Inflammatory macrophage treated with lipopolysaccharide for 1 hour (primary cell): ENCODE measurements around the gene DYNLT4.
"Not testable (repeated sequence)": the region's sequence is repeated elsewhere in the genome, so short reads cannot be mapped to it uniquely, and the experiment has no call there.

ENCODE experiments used
- DNase-seq, 2 donors: peaks; one replicate each; pipeline ENCODE4 v3.0.0-alpha.2; 2020 to 2022

Gene DYNLT4

DNA sequence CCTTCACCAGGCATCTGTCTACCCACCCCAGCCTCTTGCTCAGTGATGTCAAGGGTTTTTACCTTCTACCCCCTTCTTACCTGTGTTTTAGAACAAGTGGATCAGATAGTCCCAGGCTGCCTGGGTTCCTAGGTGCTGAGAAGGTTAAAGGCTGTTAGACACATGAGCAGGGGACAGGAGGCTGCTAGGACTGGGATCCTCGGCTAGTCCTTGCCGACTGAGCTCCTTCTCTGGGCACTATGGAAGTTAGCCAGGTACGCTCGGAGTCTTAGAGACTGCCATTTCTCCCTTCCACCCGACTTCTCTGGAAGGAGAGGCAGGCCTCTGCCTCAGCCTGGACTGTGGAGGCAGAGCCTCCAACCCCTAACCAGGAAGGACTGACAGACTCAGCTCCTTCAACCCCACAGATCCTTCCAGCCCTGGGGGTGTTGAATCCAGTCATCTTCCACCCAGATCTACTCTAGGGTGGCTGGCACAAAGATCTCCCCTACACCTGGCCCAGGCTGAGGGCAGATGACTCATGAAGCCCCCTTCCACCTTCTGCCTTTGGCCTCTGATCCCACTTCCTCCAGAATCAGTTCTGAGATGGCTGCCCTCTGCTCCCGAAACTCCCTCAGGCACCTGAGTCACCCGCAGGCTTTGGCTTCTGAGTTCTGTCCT lies at the start of gene DYNLT4:
Gene DYNLT4 (minus strand): TSS at position 648 of the 660 bp plus-strand sequence. CDS start 683 bp downstream, outside the sequence.
- no peak for DNase-seq

GRCh38 chr1:44855742-44856141 lies 48.6 kb upstream of the DYNLT4 start:
- DNase-seq = no peak

DNA sequence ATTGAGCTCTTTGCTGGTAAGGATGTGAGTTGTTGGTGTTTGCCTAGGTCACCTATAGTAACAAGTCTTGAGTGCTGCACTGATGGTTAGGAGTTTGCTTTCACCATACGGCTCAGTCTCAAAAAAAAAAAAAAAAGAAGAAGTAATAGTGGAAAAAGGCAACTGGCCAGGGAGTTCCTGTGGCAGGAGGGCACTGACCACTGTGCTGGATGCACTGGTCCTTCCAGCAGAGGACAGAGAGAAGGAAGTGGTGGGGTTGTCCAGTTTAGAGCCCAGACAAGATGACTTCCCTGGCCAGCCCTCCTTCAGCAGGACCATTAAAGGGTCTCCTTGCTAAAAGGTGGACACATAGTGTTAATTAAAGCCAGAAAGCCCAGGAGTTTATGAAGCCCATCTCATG lies 47.8 kb upstream of the DYNLT4 start:
- no peak for DNase-seq

DNA sequence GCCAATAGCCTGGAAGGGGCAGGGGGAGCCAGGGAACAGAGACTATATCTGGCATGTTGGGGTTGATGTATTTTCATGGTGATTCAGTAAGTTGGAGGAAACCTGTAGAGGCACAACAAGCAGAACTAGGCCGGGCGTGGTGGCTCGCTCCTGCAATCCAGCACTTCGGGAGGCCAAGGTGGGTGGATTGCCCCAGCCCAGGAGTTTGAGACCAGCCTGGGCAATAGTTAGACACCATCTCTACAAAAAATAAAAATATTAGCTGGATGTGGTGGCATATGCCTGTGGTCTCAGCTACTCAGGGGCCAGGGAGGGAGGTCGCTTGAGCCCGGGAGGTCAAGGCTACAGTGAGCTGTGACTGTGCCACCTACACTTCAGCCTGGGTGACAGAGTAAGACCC lies 46.0 kb upstream of the DYNLT4 start:
- no peak for DNase-seq

DNA sequence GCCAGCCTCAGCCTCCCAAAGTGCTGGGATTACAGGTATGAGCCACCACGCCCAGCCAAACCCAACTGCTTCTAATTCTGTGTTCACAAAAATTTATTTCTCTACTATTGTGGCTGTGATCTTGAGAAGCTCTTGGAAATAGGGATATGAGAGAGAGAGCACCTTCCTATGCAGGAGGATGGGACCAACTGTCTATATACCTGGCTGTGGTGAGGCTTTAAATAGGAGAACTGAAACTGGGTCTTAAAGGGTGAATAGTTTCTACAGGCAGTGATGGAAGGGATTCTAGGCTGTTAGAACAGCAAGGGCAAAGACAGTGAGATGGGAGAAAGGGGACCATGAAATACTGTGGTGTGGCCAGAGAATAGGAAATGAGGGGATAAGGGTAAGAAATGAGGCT lies 44.2 kb upstream of the DYNLT4 start:
- DNase-seq = no peak

DNA sequence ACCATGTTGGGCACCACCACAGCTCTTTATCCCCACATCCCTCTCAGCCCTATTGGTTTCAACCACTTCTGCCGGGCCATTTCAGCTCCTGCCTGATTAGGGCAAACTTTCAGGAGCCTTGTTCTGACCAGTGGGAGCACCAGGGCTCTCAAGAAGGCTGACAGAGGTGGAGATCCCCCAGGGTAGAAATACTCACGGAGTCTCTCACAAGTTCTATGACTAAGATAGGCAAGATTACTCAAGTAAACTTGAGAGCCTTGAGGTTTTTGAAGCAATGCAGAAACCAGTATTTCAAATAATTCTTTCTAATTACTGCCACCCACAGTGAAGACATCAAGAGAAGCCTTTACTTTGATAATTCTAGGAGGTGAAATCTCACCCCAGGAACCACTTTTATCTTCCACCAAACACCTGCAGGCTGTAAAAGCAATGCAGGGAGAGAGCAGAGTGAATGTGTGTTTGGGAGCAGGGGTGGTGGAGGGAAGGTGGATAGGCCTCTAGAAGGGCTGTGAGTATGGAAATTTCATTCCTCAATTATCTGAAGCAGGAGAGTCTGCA lies 42.5 kb upstream of the DYNLT4 start:
- peak in 1 of 2 donors; percentile 22 for DNase-seq

- no peak for DNase-seq
Observed at GRCh38 chr1:44848456-44849181, 41.5 kb upstream of the DYNLT4 start.

DNA sequence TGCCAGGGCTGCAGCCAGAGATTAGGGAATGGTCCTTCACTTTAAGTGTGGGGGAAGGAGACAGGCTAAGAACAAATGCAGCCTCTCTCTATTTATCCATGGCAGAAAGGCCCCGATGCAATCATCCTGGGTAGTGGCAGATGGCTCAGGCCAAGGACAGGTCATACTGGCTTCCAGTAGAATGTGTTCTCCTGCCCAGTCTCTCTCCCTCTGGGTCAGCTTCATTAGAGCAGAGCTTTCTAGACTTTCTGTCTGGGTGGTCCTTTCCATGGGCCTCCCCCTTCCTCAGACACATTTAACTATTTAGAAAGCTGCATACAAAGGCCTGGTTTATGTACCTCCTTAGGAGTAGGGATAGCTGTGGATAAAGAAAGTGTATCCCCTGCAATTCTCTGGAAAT lies 40.7 kb upstream of the DYNLT4 start:
- no peak for DNase-seq

GRCh38 chr1:44846985-44847384 lies 39.8 kb upstream of the DYNLT4 start:
- DNase-seq = no peak

- DNase-seq = no peak
Observed at GRCh38 chr1:44842862-44843655, 35.9 kb upstream of the DYNLT4 start, which contains the start of gene PTCH2. Gene PTCH2 (minus strand): TSS chr1:44843253. CDS start chr1:44842932, 321 bp downstream.

DNA sequence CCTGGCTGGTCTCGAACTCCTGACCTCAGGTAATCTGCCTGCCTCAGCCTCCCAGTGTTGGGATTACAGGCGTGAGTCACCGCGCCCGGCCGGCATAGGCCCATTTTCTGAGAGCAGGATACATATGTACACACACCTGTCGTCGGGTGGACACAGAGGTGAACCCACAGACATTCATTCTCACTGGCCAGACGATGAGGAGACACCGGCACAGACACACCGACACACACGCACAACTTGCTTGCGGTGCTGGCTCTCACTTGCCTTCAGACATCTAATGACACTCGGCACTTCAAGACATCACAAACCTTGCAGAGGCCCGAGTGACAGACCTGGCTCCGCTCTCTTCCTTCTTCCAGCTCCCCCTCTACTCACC lies 35.3 kb upstream of the DYNLT4 start:
- no peak for DNase-seq

GRCh38 chr1:44839576-44839975 lies 32.4 kb upstream of the DYNLT4 start:
- DNase-seq = no peak

DNA sequence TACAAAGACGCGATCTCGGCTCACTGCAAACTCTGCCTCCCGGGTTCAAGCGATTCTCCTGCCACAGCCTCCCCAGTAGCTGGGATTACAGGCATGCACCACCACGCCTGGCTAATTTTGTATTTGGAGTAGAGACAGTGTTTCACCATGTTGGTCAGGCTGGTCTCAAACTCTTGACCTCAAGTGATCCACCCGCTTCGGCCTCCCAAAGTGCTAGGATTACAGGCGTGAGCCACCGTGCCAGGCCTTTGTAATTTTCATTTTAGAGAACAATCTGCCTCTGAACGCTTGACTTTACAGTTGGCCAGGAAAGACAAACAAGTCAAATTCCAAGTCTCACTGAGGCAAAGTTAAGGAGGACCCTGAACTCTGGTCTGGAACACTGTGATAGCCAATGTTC lies 31.1 kb upstream of the DYNLT4 start:
- DNase-seq = not testable (repeated sequence)

DNA sequence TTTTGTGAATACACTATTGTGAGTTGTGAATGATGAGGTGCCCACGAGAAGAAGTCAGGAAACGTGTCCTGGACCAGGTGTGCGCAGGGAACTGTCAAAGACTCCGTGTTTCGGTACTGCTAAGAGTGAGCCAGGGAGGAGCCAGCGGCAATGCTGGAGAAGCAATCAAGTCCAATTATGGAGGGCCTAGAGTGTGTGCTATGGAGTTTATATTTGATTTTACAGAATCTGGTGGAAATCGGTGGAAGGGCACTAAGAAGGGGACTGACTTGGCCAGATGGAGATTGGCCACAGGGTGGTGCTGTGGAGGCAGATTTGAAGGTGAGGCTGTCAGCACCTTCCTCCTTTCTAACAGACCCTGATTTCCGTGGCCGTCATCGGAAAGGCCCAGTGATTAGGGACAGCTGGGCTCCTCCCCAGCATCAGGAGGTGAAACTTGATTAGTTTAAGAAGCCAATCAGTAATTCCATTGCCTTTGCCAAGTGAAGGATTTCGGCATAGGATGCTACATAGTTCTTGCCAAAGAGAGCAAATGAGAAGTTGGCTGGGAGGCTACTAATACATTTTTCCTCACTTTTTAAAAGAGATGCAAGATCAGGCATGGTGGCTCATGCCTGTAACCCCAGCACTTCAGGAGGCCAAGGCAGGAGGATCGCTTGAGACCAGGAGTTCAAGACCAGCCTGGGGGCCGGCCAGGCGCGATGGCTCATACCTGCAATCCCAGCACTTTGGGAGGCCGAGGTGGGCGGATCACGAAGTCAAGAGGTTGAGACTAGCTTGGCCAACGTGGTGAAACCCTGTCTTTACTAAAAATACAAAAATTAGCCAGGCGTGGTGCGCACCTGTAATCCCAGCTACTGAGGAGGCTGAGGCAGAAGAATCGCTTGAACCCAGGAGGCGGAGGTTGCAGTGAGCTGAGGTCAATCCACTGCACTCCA lies 28.9 kb upstream of the DYNLT4 start:
- peak; percentile 79 to 93 for DNase-seq

- DNase-seq = no peak
Observed at GRCh38 chr1:44834328-44834727, 27.2 kb upstream of the DYNLT4 start.

DNA sequence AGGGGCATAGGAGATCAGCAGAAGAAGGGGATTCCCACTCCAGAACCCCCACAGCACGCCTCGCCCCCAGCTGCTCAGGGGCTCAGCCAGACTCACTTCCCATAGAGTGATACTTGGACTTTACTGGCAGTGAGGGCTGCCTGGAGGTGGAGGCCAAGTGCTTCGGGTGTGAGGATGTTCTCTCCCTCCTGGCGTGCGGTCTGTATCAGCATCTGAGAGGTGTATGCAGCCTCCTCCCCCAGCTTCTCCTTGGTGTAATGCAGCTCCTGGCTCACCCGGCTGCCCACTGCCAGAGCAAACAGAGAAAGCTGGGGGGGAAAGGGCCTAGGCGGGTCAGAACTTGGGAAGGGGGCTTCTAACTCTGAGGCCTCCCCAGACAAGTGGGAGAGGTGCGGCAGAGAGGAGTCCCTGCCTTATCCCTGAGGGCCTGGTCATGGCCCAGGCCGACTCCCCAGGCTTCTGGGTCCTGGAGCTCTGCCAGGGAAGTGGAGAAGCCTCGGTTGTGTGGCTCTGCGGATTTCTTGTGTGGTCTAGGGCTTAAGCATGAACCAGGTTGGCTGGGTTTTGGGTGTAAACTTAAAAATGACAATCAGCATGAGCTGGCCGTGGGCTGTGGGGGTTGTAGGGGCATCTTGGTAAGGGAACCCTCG lies 25.0 kb upstream of the DYNLT4 start:
- no peak for DNase-seq

DNA sequence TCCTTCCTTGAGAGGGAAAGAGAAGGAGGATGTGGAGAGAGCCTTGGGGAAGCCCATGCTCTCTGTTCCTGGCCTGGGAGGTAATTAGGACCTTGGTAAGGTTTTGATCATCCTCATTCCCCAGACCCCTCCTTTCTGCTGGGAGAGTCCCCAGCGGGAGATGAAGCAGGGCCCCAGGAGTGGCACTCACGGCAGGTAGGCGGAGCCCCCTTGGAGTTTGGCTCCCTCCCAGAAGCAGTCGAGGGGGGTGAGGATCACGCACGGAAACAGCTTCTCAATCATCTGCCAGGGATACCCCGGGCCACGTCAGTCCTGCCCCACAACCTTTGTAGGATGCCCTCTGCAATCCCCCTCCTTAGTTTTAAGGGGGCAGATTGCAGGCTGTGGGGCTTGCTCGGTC lies 24.4 kb upstream of the DYNLT4 start:
- no peak for DNase-seq

GRCh38 chr1:44830900-44831304 lies 23.8 kb upstream of the DYNLT4 start:
- no peak for DNase-seq

- no peak for DNase-seq
Observed at GRCh38 chr1:44829506-44830384, 22.6 kb upstream of the DYNLT4 start.

- DNase-seq = no peak
Observed at GRCh38 chr1:44828841-44829440, 21.8 kb upstream of the DYNLT4 start.
